Measurements from ENCODE around the gene OR1S2. TPM values are rescaled to one million over a fixed set of nuclear protein-coding genes. Genes with fewer than 3 reads are reported as not detected.

OR1S2 gene
- total RNA-seq, 2 experiments from 2014 or later, result not detected

GRCh38 chr11:58177409-58178054 lies 26.4 kb downstream of the OR1S2 start:
- H3K27ac Mint-ChIP-seq, result no peak overlapping the region
- no peaks in the 10 kb centered on the region for H3K9me3 Mint-ChIP-seq
- peaks cover 2% of the 10 kb centered on the region for H3K27me3 Mint-ChIP-seq
- ATAC-seq (ENCODE audit: low read depth) (no peak), DNase-seq (no peak)
- H3K4me1 Mint-ChIP-seq, result no peaks in the 10 kb centered on the region
- H3K36me3 Mint-ChIP-seq, result no peaks in the 10 kb centered on the region
- POLR2A ChIA-PET, result no interaction called here
- no peak overlapping the region for H3K4me3 Mint-ChIP-seq

- no peak overlapping the region for H3K4me3 Mint-ChIP-seq
- ATAC-seq (ENCODE audit: low read depth) (no peak), DNase-seq (no peak)
- H3K9me3 Mint-ChIP-seq, result no peaks in the 10 kb centered on the region
- POLR2A ChIA-PET, result no interaction called here
- H3K27me3 Mint-ChIP-seq, result peaks cover 6% of the 10 kb centered on the region
- no peak overlapping the region for H3K27ac Mint-ChIP-seq
- H3K4me1 Mint-ChIP-seq, result no peaks in the 10 kb centered on the region
- H3K36me3 Mint-ChIP-seq, result no peaks in the 10 kb centered on the region
Observed at GRCh38 chr11:58165504-58166106, 38.3 kb downstream of the OR1S2 start.

- Mint-ChIP-seq H3K27me3 (peaks cover 6% of the 10 kb centered on the region), H3K27ac (no peak overlapping the region), H3K36me3 (no peaks in the 10 kb centered on the region), H3K4me3 (no peak overlapping the region), H3K4me1 (no peaks in the 10 kb centered on the region), H3K9me3 (no peaks in the 10 kb centered on the region)
- POLR2A ChIA-PET, result no interaction called here
- ATAC-seq (ENCODE audit: low read depth), result no peak
- DNase-seq, result no peak
Observed at GRCh38 chr11:58164990-58165389, 39.0 kb downstream of the OR1S2 start.

- no peak for DNase-seq
- Mint-ChIP-seq H3K36me3 (no peaks in the 10 kb centered on the region), H3K4me1 (no peaks in the 10 kb centered on the region), H3K27ac (no peak overlapping the region), H3K27me3 (peaks cover 6% of the 10 kb centered on the region), H3K4me3 (no peak overlapping the region), H3K9me3 (no peaks in the 10 kb centered on the region)
- no peak for ATAC-seq (ENCODE audit: low read depth)
- POLR2A ChIA-PET, result no interaction called here
Observed at GRCh38 chr11:58164389-58164788, 39.6 kb downstream of the OR1S2 start.

Other genes starting within 250 kb of the OR1S2 start
- not detected for gene OR9Q1, start 180.3 kb downstream of the OR1S2 start, total RNA-seq
- gene OR6Q1, start 173.2 kb downstream of the OR1S2 start, total RNA-seq, result not detected
- gene OR9I1, start 78.6 kb downstream of the OR1S2 start, total RNA-seq, result not detected
- not detected for gene OR9Q2, start 15.1 kb downstream of the OR1S2 start, total RNA-seq
- not detected for gene OR1S1, start 8.6 kb upstream of the OR1S2 start, total RNA-seq
- not detected for gene OR10Q1, start 24.8 kb upstream of the OR1S2 start, total RNA-seq
- gene OR10W1, start 64.1 kb upstream of the OR1S2 start, total RNA-seq, result not detected
- gene OR5B17, start 154.9 kb upstream of the OR1S2 start, total RNA-seq, result not detected
- gene OR5B3, start 202.7 kb upstream of the OR1S2 start, total RNA-seq, result not detected
- gene OR5B2, start 224.0 kb upstream of the OR1S2 start, total RNA-seq, result not detected
- not detected for gene OR5B12, start 238.1 kb upstream of the OR1S2 start, total RNA-seq

All from activated naive CD8-positive, alpha-beta T cell treated with anti-CD3 and anti-CD28 coated beads, Interleukin-2, amount 10 ng/mL, durations not matched to agents 7 days and 5 days (primary cell).